Cortex of kidney (tissue), 1 donor: Measurements from ENCODE around the gene MPV17L2.

ENCODE experiments used
- DNase-seq: peaks from one replicate; lab custom pipeline; 2025; lab: John Stamatoyannopoulos, UW

MPV17L2 gene

GRCh38 chr19:18218600-18218999 lies 25.6 kb downstream of the MPV17L2 start:
- DNase-seq: no peak

GRCh38 chr19:18219911-18220631 lies 27.1 kb downstream of the MPV17L2 start:
- DNase-seq: no peak

- DNase-seq: no peak
Measured at GRCh38 chr19:18220632-18221275, 27.7 kb downstream of the MPV17L2 start.

- DNase-seq: no peak
Measured at GRCh38 chr19:18221815-18222725, 29.1 kb downstream of the MPV17L2 start.

- DNase-seq: no peak
Measured at GRCh38 chr19:18223860-18224524, 31.0 kb downstream of the MPV17L2 start.

GRCh38 chr19:18224525-18225354 lies 31.7 kb downstream of the MPV17L2 start:
- DNase-seq: no peak

- DNase-seq: no peak
Measured at GRCh38 chr19:18225355-18225701, 32.3 kb downstream of the MPV17L2 start.

GRCh38 chr19:18225702-18226468 lies 32.9 kb downstream of the MPV17L2 start, which contains the start of gene PDE4C:
PDE4C (minus strand) TSS chr19:18226438; CDS start chr19:18226415, 23 bp downstream.
- no peak for DNase-seq

GRCh38 chr19:18226956-18227780 lies 34.1 kb downstream of the MPV17L2 start:
- no peak for DNase-seq

- no peak for DNase-seq
Measured at GRCh38 chr19:18227781-18228271, 34.8 kb downstream of the MPV17L2 start.

GRCh38 chr19:18229474-18229873 lies 36.5 kb downstream of the MPV17L2 start:
- DNase-seq: no peak

- DNase-seq: no peak
Measured at GRCh38 chr19:18229915-18230314, 36.9 kb downstream of the MPV17L2 start.

- DNase-seq: no peak
Measured at GRCh38 chr19:18230941-18231734, 38.1 kb downstream of the MPV17L2 start.

GRCh38 chr19:18231775-18232174 lies 38.8 kb downstream of the MPV17L2 start:
- no peak for DNase-seq

GRCh38 chr19:18232540-18233223 lies 39.7 kb downstream of the MPV17L2 start:
- no peak for DNase-seq

GRCh38 chr19:18233224-18233825 lies 40.3 kb downstream of the MPV17L2 start:
- no peak for DNase-seq

- DNase-seq: no peak
Measured at GRCh38 chr19:18234194-18234593, 41.2 kb downstream of the MPV17L2 start.
